ENCODE data around the gene IPPK. TPM values are rescaled to one million over a fixed set of nuclear protein-coding genes. Genes with fewer than 3 reads are reported as not detected.
"Not testable (repeated sequence)": the region's sequence is repeated elsewhere in the genome, so short reads cannot be mapped to it uniquely, and the experiment has no call there.

Gene IPPK
- total RNA-seq, 1 experiment from 2014 or later: 10.6 TPM

- Histone ChIP-seq H2AFZ (ENCODE audit: low read length) (no peak overlapping the region), H3K27me3 (ENCODE audit: low read length) (no peaks in the 10 kb centered on the region), H3K36me3 (ENCODE audit: low read depth, low read length) (no peaks in the 10 kb centered on the region), H3K4me3 (ENCODE audit: low read length) (no peak overlapping the region), H3K9ac (ENCODE audit: low read length) (no peak overlapping the region), H3K4me1 (ENCODE audit: insufficient read depth, low read length) (no peaks in the 10 kb centered on the region), H3K4me2 (ENCODE audit: low read length) (no peak overlapping the region), H3K9me3 (ENCODE audit: low read length) (no peaks in the 10 kb centered on the region), H3K79me2 (ENCODE audit: low read length) (no peaks in the 10 kb centered on the region), H3F3A (ENCODE audit: low read length, unreplicated experiment) (no peaks in the 10 kb centered on the region), H4K20me1 (ENCODE audit: low read length) (no peaks in the 10 kb centered on the region), H3K9me2 (replicated peaks; ENCODE audit: low read length) (no peaks in the 10 kb centered on the region), H3K27ac (ENCODE audit: low read length) (no peak overlapping the region)
- ChIA-PET POLR2A (ENCODE audit: unreplicated experiment) (no interaction called here), CTCF (no interaction called here)
- intact Hi-C loops (cut with micrococcal nuclease): no loop called here
- BruUV-seq (replicated peaks): no TSS peak
- ATAC-seq (no peak), DNase-seq (no peak)
- no peak for TF ChIP-seq EZH2phosphoT487 (IDR thresholded peaks at IDR 0.05; ENCODE audit: borderline replicate concordance, low read length)
- no peak for TF ChIP-seq CTCF (conservative IDR thresholded peaks at IDR 0.05; ENCODE audit: low read depth, low read length)
- no peak for TF ChIP-seq EZH2 (IDR thresholded peaks at IDR 0.05; ENCODE audit: low read length, unreplicated experiment)
Observed at GRCh38 chr9:92599938-92600461, 69.9 kb downstream of the IPPK start.

DNA sequence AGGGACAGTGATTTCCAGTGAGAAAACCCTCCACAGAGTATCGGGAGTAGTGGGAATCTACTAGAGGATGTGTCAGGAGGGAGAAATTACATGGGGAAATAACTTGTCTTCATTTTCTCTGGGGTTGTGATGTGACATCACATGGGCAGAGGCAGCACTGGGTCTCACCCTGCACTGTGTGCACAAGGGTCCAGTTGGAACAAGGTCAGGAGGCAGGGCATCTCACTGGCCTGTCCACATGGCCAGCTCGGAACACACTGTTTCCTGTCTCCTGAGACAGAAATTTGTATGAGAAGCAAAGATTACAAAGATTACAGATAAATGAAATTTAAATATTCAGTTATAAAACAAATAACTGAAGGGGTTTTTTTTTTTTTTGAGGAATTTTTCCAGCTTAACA is 71.5 kb downstream of the IPPK start:
- ChIA-PET CTCF (no interaction called here), POLR2A (ENCODE audit: unreplicated experiment) (no interaction called here)
- intact Hi-C loops (cut with micrococcal nuclease): no loop called here
- Histone ChIP-seq H3F3A (ENCODE audit: low read length, unreplicated experiment) (no peaks in the 10 kb centered on the region), H3K4me3 (ENCODE audit: low read length) (no peak overlapping the region), H2AFZ (ENCODE audit: low read length) (no peak overlapping the region), H3K79me2 (ENCODE audit: low read length) (no peaks in the 10 kb centered on the region), H3K27ac (ENCODE audit: low read length) (no peak overlapping the region), H3K4me2 (ENCODE audit: low read length) (no peak overlapping the region), H3K4me1 (ENCODE audit: insufficient read depth, low read length) (no peaks in the 10 kb centered on the region), H3K9ac (ENCODE audit: low read length) (no peak overlapping the region), H3K9me2 (replicated peaks; ENCODE audit: low read length) (no peaks in the 10 kb centered on the region), H4K20me1 (ENCODE audit: low read length) (no peaks in the 10 kb centered on the region), H3K9me3 (ENCODE audit: low read length) (no peaks in the 10 kb centered on the region), H3K36me3 (ENCODE audit: low read depth, low read length) (no peaks in the 10 kb centered on the region), H3K27me3 (ENCODE audit: low read length) (no peaks in the 10 kb centered on the region)
- no TSS peak for BruUV-seq (replicated peaks)
- DNase-seq (no peak), ATAC-seq (no peak)
- TF ChIP-seq EZH2 (IDR thresholded peaks at IDR 0.05; ENCODE audit: low read length, unreplicated experiment) (no peak), EZH2phosphoT487 (IDR thresholded peaks at IDR 0.05; ENCODE audit: borderline replicate concordance, low read length) (no peak), CTCF (conservative IDR thresholded peaks at IDR 0.05; ENCODE audit: low read depth, low read length) (no peak)

DNA sequence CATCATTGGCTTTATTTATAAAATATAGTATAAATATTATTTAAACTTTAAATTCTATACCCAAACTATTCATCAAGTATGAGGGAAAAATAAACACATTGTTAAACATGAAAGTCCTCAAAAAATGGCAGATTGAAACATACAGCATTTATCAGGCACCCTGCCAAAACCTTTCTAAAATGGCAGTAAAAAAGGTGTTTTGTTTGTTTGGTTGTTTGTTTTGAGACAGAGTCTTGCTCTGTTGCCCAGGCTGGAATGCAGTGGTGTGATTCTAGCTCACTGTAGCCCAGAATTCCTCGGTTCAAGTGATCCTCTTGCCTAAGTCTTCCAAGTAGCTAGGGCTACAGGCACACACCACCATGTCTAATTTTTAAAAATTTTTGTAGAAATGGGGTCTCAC is 74.0 kb downstream of the IPPK start:
- Histone ChIP-seq H3K4me1 (ENCODE audit: insufficient read depth, low read length) (no peaks in the 10 kb centered on the region), H3K36me3 (ENCODE audit: low read depth, low read length) (no peaks in the 10 kb centered on the region), H4K20me1 (ENCODE audit: low read length) (no peaks in the 10 kb centered on the region), H3K9me2 (replicated peaks; ENCODE audit: low read length) (no peaks in the 10 kb centered on the region), H3K4me2 (ENCODE audit: low read length) (no peak overlapping the region), H2AFZ (ENCODE audit: low read length) (no peak overlapping the region), H3K27me3 (ENCODE audit: low read length) (no peaks in the 10 kb centered on the region), H3K9me3 (ENCODE audit: low read length) (no peaks in the 10 kb centered on the region), H3K9ac (ENCODE audit: low read length) (no peak overlapping the region), H3F3A (ENCODE audit: low read length, unreplicated experiment) (no peaks in the 10 kb centered on the region), H3K27ac (ENCODE audit: low read length) (no peak overlapping the region), H3K4me3 (ENCODE audit: low read length) (no peak overlapping the region), H3K79me2 (ENCODE audit: low read length) (no peaks in the 10 kb centered on the region)
- no peak for TF ChIP-seq EZH2phosphoT487 (IDR thresholded peaks at IDR 0.05; ENCODE audit: borderline replicate concordance, low read length)
- TF ChIP-seq EZH2 (IDR thresholded peaks at IDR 0.05; ENCODE audit: low read length, unreplicated experiment): no peak
- no peak for TF ChIP-seq CTCF (conservative IDR thresholded peaks at IDR 0.05; ENCODE audit: low read depth, low read length)
- POLR2A ChIA-PET (ENCODE audit: unreplicated experiment): no interaction called here
- DNase-seq (no peak), ATAC-seq (no peak)
- BruUV-seq (replicated peaks): no TSS peak
- intact Hi-C loops (cut with micrococcal nuclease): no loop called here
- CTCF ChIA-PET: no interaction called here

- H3K4me3 ChIP-seq (ENCODE audit: low read length); H3K27ac ChIP-seq (ENCODE audit: low read length); H3F3A ChIP-seq (ENCODE audit: low read length, unreplicated experiment); POLR2A ChIA-PET (ENCODE audit: unreplicated experiment); H3K9ac ChIP-seq (ENCODE audit: low read length); H3K9me2 ChIP-seq (replicated peaks; ENCODE audit: low read length); DNase-seq; CTCF ChIA-PET; H3K27me3 ChIP-seq (ENCODE audit: low read length); H3K9me3 ChIP-seq (ENCODE audit: low read length); H2AFZ ChIP-seq (ENCODE audit: low read length); H4K20me1 ChIP-seq (ENCODE audit: low read length); intact Hi-C loops (cut with micrococcal nuclease); H3K4me1 ChIP-seq (ENCODE audit: insufficient read depth, low read length); H3K4me2 ChIP-seq (ENCODE audit: low read length); ATAC-seq; H3K79me2 ChIP-seq (ENCODE audit: low read length); H3K36me3 ChIP-seq (ENCODE audit: low read depth, low read length); BruUV-seq (replicated peaks): not testable (repeated sequence)
Observed at GRCh38 chr9:92595075-92595474, 74.9 kb downstream of the IPPK start.
